ENCODE data around the gene ADRA2A. TPM values are rescaled to one million over a fixed set of nuclear protein-coding genes. Genes with fewer than 3 reads are reported as not detected.

Gene ADRA2A
- total RNA-seq, 2 donors from 2014 or later: 6.5 to 6.9 TPM

- ATAC-seq (ENCODE audit: insufficient number of reproducible peaks, low FRiP score, low read depth) (no peak), DNase-seq (ENCODE audit: low spot score) (no peak)
- no peaks in the 10 kb centered on the region for H3K36me3 ChIP-seq
- no peaks in the 10 kb centered on the region for H3K9me3 ChIP-seq
- no peak overlapping the region for H3K4me3 ChIP-seq
- H3K27me3 ChIP-seq (replicated peaks; ENCODE audit: insufficient read depth): no peaks in the 10 kb centered on the region
- no peaks in the 10 kb centered on the region for H3K4me1 ChIP-seq (ENCODE audit: control insufficient read depth in 1 of 2, low read depth in 2 of 2)
- no peak overlapping the region for H3K27ac ChIP-seq
- TF ChIP-seq CTCF (IDR thresholded peaks at IDR 0.05): no peak
Measured at GRCh38 chr10:111116762-111117445, 40.1 kb downstream of the ADRA2A start.

- DNase-seq (ENCODE audit: low spot score): no peak
- Histone ChIP-seq H3K9me3 (no peaks in the 10 kb centered on the region), H3K27me3 (replicated peaks; ENCODE audit: insufficient read depth) (no peaks in the 10 kb centered on the region), H3K4me1 (ENCODE audit: control insufficient read depth in 1 of 2, low read depth in 2 of 2) (no peaks in the 10 kb centered on the region), H3K4me3 (no peak overlapping the region), H3K27ac (no peak overlapping the region), H3K36me3 (no peaks in the 10 kb centered on the region)
- no peak for TF ChIP-seq CTCF (IDR thresholded peaks at IDR 0.05)
- ATAC-seq (ENCODE audit: insufficient number of reproducible peaks, low FRiP score, low read depth): no peak
Measured at GRCh38 chr10:111117528-111118277, 40.9 kb downstream of the ADRA2A start.

- Histone ChIP-seq H3K27ac (no peak overlapping the region), H3K4me3 (no peak overlapping the region), H3K27me3 (replicated peaks; ENCODE audit: insufficient read depth) (no peaks in the 10 kb centered on the region), H3K4me1 (ENCODE audit: control insufficient read depth in 1 of 2, low read depth in 2 of 2) (no peaks in the 10 kb centered on the region), H3K36me3 (no peaks in the 10 kb centered on the region), H3K9me3 (no peaks in the 10 kb centered on the region)
- ATAC-seq (ENCODE audit: insufficient number of reproducible peaks, low FRiP score, low read depth): no peak
- no peak for TF ChIP-seq CTCF (IDR thresholded peaks at IDR 0.05)
- no peak for DNase-seq (ENCODE audit: low spot score)
Measured at GRCh38 chr10:111118758-111119157, 41.9 kb downstream of the ADRA2A start.

GRCh38 chr10:111119637-111120036 is 42.8 kb downstream of the ADRA2A start:
- H3K36me3 ChIP-seq: no peaks in the 10 kb centered on the region
- no peak overlapping the region for H3K27ac ChIP-seq
- ATAC-seq (ENCODE audit: insufficient number of reproducible peaks, low FRiP score, low read depth) (no peak), DNase-seq (ENCODE audit: low spot score) (no peak)
- TF ChIP-seq CTCF (IDR thresholded peaks at IDR 0.05): no peak
- H3K9me3 ChIP-seq: no peaks in the 10 kb centered on the region
- no peak overlapping the region for H3K4me3 ChIP-seq
- H3K27me3 ChIP-seq (replicated peaks; ENCODE audit: insufficient read depth): no peaks in the 10 kb centered on the region
- no peaks in the 10 kb centered on the region for H3K4me1 ChIP-seq (ENCODE audit: control insufficient read depth in 1 of 2, low read depth in 2 of 2)

- no peak overlapping the region for H3K27ac ChIP-seq
- ATAC-seq (ENCODE audit: insufficient number of reproducible peaks, low FRiP score, low read depth) (no peak), DNase-seq (ENCODE audit: low spot score) (no peak)
- H3K4me3 ChIP-seq: no peak overlapping the region
- H3K36me3 ChIP-seq: no peaks in the 10 kb centered on the region
- no peak for TF ChIP-seq CTCF (IDR thresholded peaks at IDR 0.05)
- H3K9me3 ChIP-seq: no peaks in the 10 kb centered on the region
- no peaks in the 10 kb centered on the region for H3K4me1 ChIP-seq (ENCODE audit: control insufficient read depth in 1 of 2, low read depth in 2 of 2)
- H3K27me3 ChIP-seq (replicated peaks; ENCODE audit: insufficient read depth): no peaks in the 10 kb centered on the region
Measured at GRCh38 chr10:111122127-111122526, 45.3 kb downstream of the ADRA2A start.
